HEK293T (cell line): Measurements from ENCODE around the gene MGMT.

Experiments
- BHLHE40 ChIP-seq: fragments of 450-650 bp; IDR thresholded peaks from 2 replicates; pipeline ENCODE4 v1.6.1; 2016; ENCODE audit warnings: mild to moderate bottlenecking, moderate library complexity, borderline replicate concordance
- CTBP1 ChIP-seq: fragments of 450-650 bp; IDR thresholded peaks from 2 replicates; pipeline ENCODE4 v1.6.1; 2016; ENCODE audit warnings: borderline replicate concordance
- ELF4 ChIP-seq: fragments of 450-650 bp; IDR thresholded peaks from 2 replicates; pipeline ENCODE4 v1.6.1; 2017; ENCODE audit warnings: antibody characterized with exemption
- FOXK2 ChIP-seq: fragments of 450-650 bp; IDR thresholded peaks from 2 replicates; pipeline ENCODE4 v1.6.1; 2016; ENCODE audit warnings: mild to moderate bottlenecking
- HDGF ChIP-seq: fragments of 450-650 bp; IDR thresholded peaks from 2 replicates; pipeline ENCODE4 v1.6.1; 2017; ENCODE audit warnings: antibody characterized with exemption, borderline replicate concordance
- L3MBTL2 ChIP-seq: fragments of 450-650 bp; conservative IDR thresholded peaks from 2 replicates; pipeline ENCODE4 v1.6.1; 2016; ENCODE audit warnings: mild to moderate bottlenecking
- LEF1 ChIP-seq: fragments of 450-650 bp; IDR thresholded peaks from 2 replicates; pipeline ENCODE4 v1.6.1; 2017; ENCODE audit warnings: mild to moderate bottlenecking, borderline replicate concordance
- SP1 ChIP-seq: fragments of 450-650 bp; IDR thresholded peaks from 2 replicates; pipeline ENCODE4 v1.6.1; 2017
- SUZ12 ChIP-seq: fragments of 450-650 bp; IDR thresholded peaks from 2 replicates; pipeline ENCODE4 v1.6.1; 2016; ENCODE audit warnings: mild to moderate bottlenecking
- TARDBP ChIP-seq: fragments of 450-650 bp; IDR thresholded peaks from 2 replicates; pipeline ENCODE4 v1.6.1; 2016

DNA sequence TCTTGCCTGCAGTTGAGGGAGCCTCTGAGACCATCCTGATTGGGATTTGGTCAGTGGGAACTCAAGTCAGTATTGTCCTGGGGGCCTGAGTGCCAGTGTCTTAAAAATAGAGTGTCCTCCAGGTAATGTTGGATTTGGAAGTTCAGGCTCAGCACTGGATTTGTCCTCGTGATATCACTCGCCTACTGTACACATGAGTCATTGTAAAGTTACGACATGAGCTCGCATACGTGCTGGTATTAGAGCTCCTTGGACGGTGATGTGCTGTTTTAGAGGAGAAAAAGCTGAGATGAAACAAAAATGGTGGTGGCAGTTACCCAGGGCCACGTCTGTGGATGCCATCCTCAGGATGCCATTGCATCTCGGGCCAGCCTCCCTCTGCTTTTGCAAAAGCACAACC is 78.2 kb downstream of the MGMT start:
- TF ChIP-seq TARDBP = no peak
- TF ChIP-seq L3MBTL2 = no peak
- no peak for TF ChIP-seq SP1
- TF ChIP-seq HDGF = no peak
- TF ChIP-seq ELF4 = no peak
- no peak for TF ChIP-seq LEF1
- TF ChIP-seq BHLHE40 = no peak
- TF ChIP-seq SUZ12 = no peak
- TF ChIP-seq FOXK2 = no peak
- TF ChIP-seq CTBP1 = no peak
